Ascending aorta (tissue), 2 donors: ENCODE data around the gene ADGRL3. TPM values are rescaled to one million over a fixed set of nuclear protein-coding genes. Genes with fewer than 3 reads are reported as not detected.

Experiments
- DNase-seq, 2 donors: peaks; one replicate each; pipeline ENCODE4 v3.0.0-alpha.2; 2019; ENCODE audit warnings: low spot score in 2 of 2
- H3K27ac ChIP-seq, 2 donors: fragments of 200-600 bp; sonication (generic); one replicate each; pipeline ENCODE4 v1.5.1; 2016 to 2017; ENCODE audit warnings: mild to moderate bottlenecking in 1 of 2
- H3K27me3 ChIP-seq: fragments of 200-600 bp; sonication (generic); one replicate; pipeline ENCODE4 v1.5.1; 2017
- H3K36me3 ChIP-seq, 2 donors: fragments of 200-600 bp; sonication (generic); one replicate each; pipeline ENCODE4 v1.5.1; 2016
- H3K4me1 ChIP-seq, 2 donors: fragments of 200-600 bp; sonication (generic); one replicate each; pipeline ENCODE4 v1.5.1; 2016 to 2017; ENCODE audit warnings: mild to moderate bottlenecking in 1 of 2
- H3K4me3 ChIP-seq, 2 donors: fragments of 200-600 bp; sonication (generic); one replicate each; pipeline ENCODE4 v1.5.1; 2016 to 2017; ENCODE audit warnings: mild to moderate bottlenecking in 1 of 2
- H3K9me3 ChIP-seq, 2 donors: fragments of 200-600 bp; sonication (generic); one replicate each; pipeline ENCODE4 v1.5.1; 2016
- intact Hi-C: fragments of 100-400 bp; cut with DNase I; formaldehyde crosslinking; loops from one replicate; pipeline ENCODE4 v1.15.1; 2023
- total RNA-seq: library from RNA; depleted of rRNA; stranded (reverse); fragments of >200 nt; gene quantifications from one replicate; pipeline ENCODE4 v1.1.0, GENCODE V29; 2016
- TF ChIP-seq, protein P1 (sequence below), 3 experiments: fragments of 200-600 bp in 2 of 3; fragments of 450-650 bp in 1 of 3; sonication (generic) in 2 of 3; IDR thresholded peaks; one replicate each; pipeline ENCODE4 v1.5.1; 2016 to 2019; ENCODE audit warnings: antibody characterized with exemption in 3 of 3, mild to moderate bottlenecking in 1 of 3, moderate library complexity in 1 of 3

Gene ADGRL3
- total RNA-seq, 1 donor from 2014 or later: 22.2 TPM

DNA sequence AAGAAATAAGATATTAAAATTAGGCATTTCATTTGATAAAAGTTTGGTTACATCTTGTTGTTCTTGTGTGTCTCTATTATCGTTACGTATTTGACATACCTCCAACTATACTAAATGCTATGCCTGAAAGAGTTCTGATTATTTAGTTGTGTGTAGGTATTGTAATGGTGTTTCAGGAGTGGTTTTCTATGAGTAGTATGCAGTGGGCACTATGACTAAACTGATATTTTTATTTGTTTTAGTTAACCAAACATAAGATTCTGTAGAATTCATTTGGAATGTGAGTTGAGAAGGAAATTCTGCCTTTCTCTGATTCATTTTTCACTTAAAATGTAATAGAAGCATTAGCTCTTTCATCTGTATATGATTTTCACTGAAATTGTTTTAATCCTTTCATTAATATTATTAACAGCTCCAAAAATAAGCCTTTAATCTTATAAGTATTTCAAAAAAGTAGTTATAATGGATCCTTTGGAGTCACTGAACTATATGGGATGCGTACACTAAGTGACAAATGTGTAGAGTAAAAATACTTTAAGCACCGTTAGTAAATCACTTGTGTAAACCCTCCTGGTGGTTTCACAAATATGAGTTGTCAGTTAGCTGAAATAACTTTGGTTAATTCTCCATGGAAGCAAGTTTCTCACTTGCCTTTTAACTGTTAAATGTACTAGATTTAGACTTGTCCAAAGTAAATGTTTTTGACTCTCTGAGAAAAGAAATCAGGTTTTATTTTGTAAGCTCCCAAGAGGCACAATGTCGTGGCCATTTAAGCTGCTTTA is 388.7 kb downstream of the ADGRL3 start:
- no peaks in the 10 kb centered on the region for H3K27me3 ChIP-seq
- no peaks in the 10 kb centered on the region for H3K9me3 ChIP-seq
- intact Hi-C loops: no loop called here
- TF ChIP-seq, protein P1, sequence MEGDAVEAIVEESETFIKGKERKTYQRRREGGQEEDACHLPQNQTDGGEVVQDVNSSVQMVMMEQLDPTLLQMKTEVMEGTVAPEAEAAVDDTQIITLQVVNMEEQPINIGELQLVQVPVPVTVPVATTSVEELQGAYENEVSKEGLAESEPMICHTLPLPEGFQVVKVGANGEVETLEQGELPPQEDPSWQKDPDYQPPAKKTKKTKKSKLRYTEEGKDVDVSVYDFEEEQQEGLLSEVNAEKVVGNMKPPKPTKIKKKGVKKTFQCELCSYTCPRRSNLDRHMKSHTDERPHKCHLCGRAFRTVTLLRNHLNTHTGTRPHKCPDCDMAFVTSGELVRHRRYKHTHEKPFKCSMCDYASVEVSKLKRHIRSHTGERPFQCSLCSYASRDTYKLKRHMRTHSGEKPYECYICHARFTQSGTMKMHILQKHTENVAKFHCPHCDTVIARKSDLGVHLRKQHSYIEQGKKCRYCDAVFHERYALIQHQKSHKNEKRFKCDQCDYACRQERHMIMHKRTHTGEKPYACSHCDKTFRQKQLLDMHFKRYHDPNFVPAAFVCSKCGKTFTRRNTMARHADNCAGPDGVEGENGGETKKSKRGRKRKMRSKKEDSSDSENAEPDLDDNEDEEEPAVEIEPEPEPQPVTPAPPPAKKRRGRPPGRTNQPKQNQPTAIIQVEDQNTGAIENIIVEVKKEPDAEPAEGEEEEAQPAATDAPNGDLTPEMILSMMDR (IDR thresholded peaks at IDR 0.05): no peak
- H3K4me3 ChIP-seq: peak overlapping the region in 1 of 2 donors; percentile 43
- H3K4me1 ChIP-seq: no peaks in the 10 kb centered on the region
- DNase-seq: no peak
- H3K36me3 ChIP-seq: no peaks in the 10 kb centered on the region
- H3K27ac ChIP-seq: peak overlapping the region in 1 of 2 donors; percentile 12

DNA sequence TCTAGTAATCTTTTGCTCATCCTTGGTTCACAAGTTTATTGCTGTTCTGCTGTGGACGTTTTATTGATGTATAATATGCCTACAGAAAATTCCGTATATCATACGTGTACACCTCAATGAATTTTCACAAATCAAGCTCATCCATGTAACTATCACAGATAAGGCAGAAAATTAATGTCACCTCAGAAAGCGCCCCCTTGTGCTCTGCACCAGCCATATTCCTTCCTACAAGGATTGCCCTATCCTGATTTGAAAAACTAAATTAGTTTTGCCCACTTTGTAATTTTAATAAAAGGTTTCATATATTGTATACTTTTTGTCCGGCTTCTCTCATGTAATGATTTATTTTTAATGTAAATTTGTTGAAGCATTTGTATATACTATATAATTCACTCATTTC is 390.8 kb downstream of the ADGRL3 start:
- Histone ChIP-seq H3K27ac (no peak overlapping the region), H3K27me3 (no peaks in the 10 kb centered on the region), H3K36me3 (no peaks in the 10 kb centered on the region), H3K4me3 (no peak overlapping the region), H3K4me1 (no peaks in the 10 kb centered on the region), H3K9me3 (peaks cover 0 to 7% of the 10 kb centered on the region in 2 donors)
- intact Hi-C loops: no loop called here
- DNase-seq: no peak
- TF ChIP-seq, protein P1 (IDR thresholded peaks at IDR 0.05): no peak

- Histone ChIP-seq H3K4me3 (no peak overlapping the region), H3K27ac (no peak overlapping the region), H3K4me1 (peaks cover 0 to 9% of the 10 kb centered on the region in 2 donors), H3K36me3 (no peaks in the 10 kb centered on the region), H3K9me3 (peaks cover 0 to 7% of the 10 kb centered on the region in 2 donors), H3K27me3 (no peaks in the 10 kb centered on the region)
- DNase-seq: no peak
- intact Hi-C loops: no loop called here
- TF ChIP-seq, protein P1 (IDR thresholded peaks at IDR 0.05): no peak
These were observed 396.6 kb downstream of the ADGRL3 start for GRCh38 chr4:61596606-61597340.

GRCh38 chr4:61603086-61603485 is 403.0 kb downstream of the ADGRL3 start:
- TF ChIP-seq, protein P1 (IDR thresholded peaks at IDR 0.05): no peak
- no peaks in the 10 kb centered on the region for H3K36me3 ChIP-seq
- no peak overlapping the region for H3K27ac ChIP-seq
- intact Hi-C loops: no loop called here
- H3K4me1 ChIP-seq: peaks cover 0 to 3% of the 10 kb centered on the region in 2 donors
- no peaks in the 10 kb centered on the region for H3K27me3 ChIP-seq
- DNase-seq: no peak
- H3K9me3 ChIP-seq: no peaks in the 10 kb centered on the region
- no peak overlapping the region for H3K4me3 ChIP-seq

- H3K9me3 ChIP-seq: no peaks in the 10 kb centered on the region
- no peaks in the 10 kb centered on the region for H3K36me3 ChIP-seq
- TF ChIP-seq, protein P1 (IDR thresholded peaks at IDR 0.05): no peak
- no peak overlapping the region for H3K27ac ChIP-seq
- DNase-seq: no peak
- peaks cover 0 to 3% of the 10 kb centered on the region in 2 donors for H3K4me1 ChIP-seq
- intact Hi-C loops: no loop called here
- no peak overlapping the region for H3K4me3 ChIP-seq
- H3K27me3 ChIP-seq: no peaks in the 10 kb centered on the region
These were observed 403.9 kb downstream of the ADGRL3 start for GRCh38 chr4:61604054-61604453.
